Mucosa of gallbladder (tissue), 1 donor: ENCODE measurements around the gene PKN1. TPM values are rescaled to one million over a fixed set of nuclear protein-coding genes. Genes with fewer than 3 reads are reported as not detected.

Experiments used
- DNase-seq: peaks from one replicate; pipeline ENCODE4 v3.0.0-alpha.2; 2020; ENCODE audit warnings: low spot score
- total RNA-seq: library from RNA; stranded (reverse); gene quantifications from one replicate; pipeline ENCODE4 v1.2.1, GENCODE V29; 2021
- donor health status: DM: no; HTN: no; CAD: no.

The PKN1 gene
- total RNA-seq, 1 donor from 2014 or later = 136 TPM

DNA sequence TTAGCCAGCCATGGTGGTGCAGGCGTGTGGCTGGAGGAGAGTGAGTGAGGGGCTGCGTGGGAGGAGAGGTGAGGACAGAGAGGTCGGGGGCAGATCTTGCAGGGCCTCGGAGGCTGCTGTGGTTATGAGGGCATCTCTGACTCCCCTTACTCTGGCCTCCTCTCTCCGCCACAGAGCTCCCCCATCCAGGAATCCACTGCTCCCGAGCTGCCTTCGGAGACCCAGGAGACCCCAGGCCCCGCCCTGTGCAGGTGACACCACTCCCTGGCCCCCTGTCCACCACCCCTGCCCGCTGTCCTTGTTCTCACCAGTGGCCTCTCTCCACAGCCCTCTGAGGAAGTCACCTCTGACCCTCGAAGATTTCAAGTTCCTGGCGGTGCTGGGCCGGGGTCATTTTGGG is 34.3 kb downstream of the PKN1 start:
- DNase-seq = no peak

GRCh38 chr19:14467816-14468215 is 34.7 kb downstream of the PKN1 start:
- no peak for DNase-seq

GRCh38 chr19:14470031-14470876 is 37.1 kb downstream of the PKN1 start:
- no peak for DNase-seq

- DNase-seq = no peak
Observed at GRCh38 chr19:14471436-14472187, 38.5 kb downstream of the PKN1 start.

DNA sequence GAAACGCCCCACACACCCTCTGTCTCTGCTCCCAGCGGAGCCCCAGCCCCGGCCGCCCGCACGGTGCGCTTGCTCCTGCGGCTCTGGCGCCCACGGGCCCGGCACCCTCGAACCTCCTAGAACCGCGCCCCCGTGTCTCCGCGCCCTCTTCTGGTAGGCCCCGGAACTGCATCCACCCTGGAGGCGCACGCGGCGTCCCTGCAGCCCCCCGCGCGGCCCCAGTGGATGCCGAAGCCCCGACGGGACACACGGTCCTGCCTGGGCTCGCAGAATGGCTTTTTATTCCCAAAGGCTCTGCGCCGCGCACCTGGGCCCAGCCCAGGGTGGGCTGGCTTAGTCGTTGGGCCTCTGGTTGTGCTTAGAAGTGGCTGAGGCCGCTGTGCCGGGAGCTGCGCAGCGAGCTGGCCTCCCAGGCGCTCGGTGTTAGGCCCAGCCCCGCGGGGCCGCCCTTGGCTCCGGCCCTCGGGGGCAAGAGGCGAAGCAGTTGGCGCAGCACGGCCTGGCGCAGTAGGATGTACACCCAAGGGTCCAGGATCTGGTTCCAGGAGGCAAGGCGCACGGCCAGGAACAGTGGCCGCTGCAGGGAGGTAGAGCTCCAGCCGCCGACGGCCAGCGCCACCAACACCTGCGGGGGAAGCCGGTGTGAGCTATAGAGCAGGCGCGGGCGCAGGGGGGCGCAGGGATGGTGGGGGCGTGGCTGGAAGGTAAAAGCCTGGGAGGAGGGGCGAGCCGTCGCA is 39.3 kb downstream of the PKN1 start:
- peak; percentile 60 for DNase-seq

GRCh38 chr19:14473073-14473977 is 40.2 kb downstream of the PKN1 start:
- DNase-seq = no peak

- DNase-seq = peak; percentile 52
Observed at GRCh38 chr19:14473978-14474578, 41.0 kb downstream of the PKN1 start.

GRCh38 chr19:14474827-14475226 is 41.7 kb downstream of the PKN1 start:
- DNase-seq = no peak

DNA sequence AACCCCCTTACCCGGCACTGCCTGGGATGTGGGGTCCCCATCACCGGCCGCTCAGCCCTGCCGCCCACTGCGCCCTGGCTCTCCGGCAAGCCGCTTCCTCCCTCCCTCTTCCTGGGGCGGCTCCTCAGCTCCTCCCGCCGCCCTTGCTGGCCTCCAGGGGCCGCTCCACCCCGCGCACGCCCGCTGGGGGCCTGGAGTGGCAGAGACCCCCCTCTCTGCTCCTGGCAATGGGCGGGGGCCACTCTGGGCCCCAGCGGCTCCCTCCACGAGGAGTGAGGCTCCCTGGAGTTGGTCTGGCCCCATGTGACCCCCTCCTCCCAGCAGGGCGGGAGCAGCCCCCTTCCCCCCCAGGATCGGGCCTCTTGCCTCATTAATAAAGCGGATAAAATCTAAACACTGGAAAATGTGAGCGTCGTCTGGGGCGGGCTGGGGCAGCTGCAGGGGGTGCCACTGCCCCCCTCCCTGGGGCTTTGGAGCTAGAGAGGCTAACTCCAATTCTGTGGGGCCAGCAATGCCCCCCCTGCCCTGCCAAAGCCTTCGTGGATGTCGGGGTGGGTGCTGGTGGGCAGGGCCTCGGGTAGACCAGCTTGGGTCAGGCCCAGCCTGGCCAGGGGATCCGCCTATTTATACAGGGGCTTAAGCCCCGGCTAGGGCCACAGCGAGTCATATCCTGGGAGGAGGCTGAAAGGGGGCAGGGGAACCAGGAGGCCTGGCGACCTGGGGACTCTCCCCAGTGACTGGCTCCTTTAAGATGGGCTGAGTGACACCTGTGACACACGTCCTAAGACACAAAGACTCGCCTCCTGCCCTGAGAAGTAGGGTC is 42.4 kb downstream of the PKN1 start, which contains the start of gene PTGER1:
PTGER1 (minus strand) TSS at position 104 of the 823 bp plus-strand sequence. CDS start 1,034 bp downstream, outside the sequence.
- no peak for DNase-seq

DNA sequence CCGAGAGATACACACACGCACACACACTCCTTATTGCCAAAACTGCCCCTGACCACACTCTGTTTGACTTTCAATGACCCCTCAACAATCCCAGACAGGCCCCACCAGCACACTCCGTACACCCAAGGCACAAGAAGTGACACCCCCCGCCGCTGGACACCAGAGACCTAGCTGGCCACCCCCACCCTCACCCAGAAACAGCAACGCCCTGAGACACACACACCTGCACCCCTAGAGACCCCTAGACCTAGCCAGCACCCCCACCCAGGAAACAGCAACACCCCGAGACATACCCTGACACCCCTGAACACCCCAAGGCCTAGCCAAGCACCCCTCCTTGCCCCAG is 43.2 kb downstream of the PKN1 start:
- DNase-seq = no peak

DNA sequence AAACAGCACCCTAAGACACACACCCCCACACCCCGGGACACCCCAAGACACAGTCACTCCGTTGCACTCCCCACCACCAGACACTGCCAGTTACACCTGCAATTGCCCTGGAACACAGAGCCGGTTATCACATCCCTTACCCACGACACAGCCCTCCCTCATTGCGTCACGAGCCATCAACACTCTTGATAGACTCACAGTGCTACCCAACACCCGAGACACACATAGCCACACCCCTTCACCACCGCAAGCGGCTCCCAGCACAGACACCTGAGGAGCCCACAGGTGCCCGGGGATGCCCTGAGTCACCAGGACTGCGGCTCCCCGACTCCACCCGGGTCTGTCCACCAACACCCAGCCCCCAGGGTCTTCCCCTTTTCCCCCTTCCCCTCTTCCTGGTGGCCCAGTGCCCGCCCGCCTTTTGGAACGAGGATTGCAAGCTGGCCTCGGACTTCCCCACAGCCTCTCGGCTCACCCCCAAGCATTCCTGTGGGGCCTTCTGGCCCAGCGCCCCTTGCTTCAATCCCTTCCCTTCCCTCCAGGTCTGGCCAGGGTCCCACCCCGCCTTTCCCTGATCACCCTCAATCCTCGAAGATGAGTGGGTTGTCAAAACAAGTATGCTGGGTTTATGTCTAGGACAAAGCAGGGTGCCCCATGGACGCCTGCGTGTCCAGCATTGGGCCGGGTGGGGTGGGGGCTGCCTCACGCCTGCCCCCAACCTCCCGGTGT is 43.7 kb downstream of the PKN1 start:
- DNase-seq = no peak

DNA sequence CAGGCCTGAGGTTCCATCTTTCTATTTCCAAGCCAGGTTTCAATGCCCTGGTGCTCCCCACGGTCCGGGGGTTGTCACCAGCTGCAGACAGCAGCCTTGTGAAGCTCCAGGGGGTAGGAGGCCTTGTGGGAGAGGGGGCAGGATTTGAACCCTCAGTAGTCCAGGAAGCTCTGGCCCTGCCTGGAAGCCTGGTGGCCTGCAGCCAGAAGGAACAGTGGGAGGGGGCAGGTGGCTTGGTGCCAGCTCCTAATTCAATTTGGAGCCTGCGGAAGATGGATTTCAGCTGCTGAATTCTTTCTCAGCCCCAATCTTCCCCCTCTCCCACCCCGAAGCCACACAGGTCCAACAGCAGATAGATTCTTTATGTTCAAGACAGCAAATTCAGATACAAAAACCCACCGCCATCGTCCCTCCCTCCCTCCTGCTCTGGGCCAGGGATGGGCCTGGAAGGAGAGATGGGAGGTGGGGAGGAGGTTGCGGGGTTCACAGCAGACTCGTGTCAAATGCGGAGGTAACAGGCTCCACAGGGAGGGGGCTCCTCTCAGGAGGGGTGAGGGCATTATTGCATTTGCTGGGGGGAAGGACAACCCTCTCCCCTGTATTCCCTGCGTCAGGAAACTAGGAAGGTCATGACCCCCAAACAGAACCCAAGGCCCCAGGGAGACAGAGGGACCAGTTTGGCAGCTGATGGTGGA is 44.5 kb downstream of the PKN1 start:
- DNase-seq = no peak

GRCh38 chr19:14478113-14478545 is 45.0 kb downstream of the PKN1 start:
- no peak for DNase-seq

DNA sequence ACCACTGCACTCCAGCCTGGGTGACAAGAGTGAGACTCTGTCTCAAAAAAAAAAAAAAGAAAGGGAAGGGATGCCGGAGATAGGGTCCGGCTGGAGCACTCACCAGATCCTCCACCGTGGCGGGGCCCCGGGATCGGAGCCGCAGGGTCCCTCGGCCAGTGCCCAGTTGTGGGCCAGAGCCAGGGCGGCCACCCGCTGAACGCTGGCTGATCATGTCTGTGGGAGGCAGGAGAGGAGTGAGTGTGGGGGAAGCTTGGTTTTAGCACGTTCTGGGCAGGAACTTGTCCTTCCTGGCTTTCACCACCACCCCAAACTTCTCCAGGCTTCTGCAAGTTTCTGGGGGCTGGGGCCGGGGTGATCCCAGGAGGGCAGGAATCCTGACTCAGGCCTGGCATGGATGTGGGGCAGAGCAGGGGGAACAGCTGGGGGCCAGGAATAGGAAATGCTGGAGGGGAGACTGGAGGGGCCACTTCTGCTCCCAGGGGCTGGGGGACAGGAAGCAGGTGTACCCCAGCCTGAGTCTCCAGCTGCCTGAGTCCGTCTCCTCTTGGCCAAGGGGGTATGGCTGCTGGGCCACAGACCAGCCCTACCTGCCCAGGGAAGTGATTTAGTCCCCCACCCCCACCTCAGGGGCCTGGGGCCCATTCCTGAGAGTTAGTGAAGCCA is 46.3 kb downstream of the PKN1 start:
- no peak for DNase-seq

- no peak for DNase-seq
Observed at GRCh38 chr19:14479975-14480699, 47.0 kb downstream of the PKN1 start.

DNA sequence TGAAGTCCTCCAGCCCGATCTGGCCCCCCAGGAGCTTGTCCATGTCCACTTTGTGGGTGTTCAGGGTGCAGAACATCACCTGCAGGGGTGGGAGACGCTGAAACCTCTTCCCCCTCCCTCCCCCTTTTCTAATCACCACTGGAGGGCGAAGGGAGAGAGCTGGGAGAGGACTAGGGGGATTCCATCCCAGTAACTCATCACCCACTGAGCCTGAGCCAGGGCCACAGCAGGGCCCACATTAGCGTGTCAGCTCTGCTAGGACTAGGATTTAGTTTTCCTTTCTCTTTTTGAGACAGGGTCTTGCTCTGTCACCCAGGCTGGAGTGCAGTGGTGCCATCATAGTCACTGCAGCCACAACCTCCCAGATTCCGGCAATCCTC is 47.6 kb downstream of the PKN1 start:
- no peak for DNase-seq

DNA sequence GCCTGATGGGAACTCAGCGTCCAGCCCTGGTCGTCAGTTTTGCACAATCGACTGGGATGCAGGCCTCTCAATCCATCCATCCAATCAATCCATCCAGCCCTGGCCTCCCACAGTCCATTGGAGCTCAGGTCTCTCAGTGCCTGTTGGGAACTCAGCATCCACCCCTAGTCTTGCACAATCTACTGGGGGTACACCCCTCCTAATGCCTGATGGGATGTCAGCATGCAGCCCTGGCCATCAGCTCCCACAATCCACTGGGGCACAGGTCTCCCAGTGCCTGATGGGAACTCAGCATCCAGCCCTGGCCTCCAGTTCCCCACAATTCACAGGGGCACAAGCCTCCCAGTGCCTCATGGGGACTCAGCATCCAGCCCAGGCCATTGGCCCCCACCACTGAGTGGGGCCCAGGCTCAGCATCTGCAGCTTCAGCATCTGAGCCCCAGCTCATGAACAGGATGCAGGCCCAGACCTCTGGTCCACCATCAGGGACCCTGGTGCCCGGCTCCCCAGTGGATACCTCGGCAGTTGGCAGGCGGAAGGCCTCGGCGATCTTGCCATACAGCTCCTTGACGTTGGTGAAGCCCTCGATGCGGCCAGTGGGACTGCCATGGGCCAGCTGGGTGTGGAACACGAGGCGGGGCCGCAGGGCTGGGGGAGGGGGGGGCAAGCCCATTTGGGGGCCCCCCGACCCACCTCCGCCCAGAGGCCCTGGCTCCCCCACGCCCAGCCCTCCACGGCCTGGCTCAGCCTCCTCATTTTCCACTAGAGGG is 49.3 kb downstream of the PKN1 start:
- no peak for DNase-seq
